HG02642 (cell line): Measurements from ENCODE around the gene RGS16.

Source experiments
- ATAC-seq: cut with Tn5 transposase; IDR thresholded peaks from one replicate; pipeline ENCODE4 v1.9.1; 2021; ENCODE audit warnings: mild to moderate bottlenecking; ENCODE audit not compliant: unreplicated experiment, poor library complexity

RGS16 gene

DNA sequence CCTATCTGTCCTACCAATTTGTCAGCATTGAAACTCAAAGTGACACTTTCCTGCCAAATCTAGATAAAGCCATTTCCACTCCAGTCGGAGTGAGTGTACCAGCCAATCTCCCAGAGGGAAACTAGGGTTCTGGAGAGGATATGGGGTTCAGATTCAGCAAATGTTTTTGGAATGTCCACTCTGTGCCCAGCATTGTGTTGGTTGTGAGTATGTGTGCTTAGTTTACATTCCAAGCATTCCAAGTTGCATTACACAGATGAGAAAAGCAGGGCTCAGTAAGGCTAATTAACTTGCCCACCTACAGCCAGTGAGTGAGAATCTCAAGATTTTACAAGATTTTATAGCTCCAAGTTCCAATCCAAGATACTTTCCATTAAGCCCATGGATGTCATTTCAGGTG is 26.4 kb upstream of the RGS16 start:
- ATAC-seq: no peak

DNA sequence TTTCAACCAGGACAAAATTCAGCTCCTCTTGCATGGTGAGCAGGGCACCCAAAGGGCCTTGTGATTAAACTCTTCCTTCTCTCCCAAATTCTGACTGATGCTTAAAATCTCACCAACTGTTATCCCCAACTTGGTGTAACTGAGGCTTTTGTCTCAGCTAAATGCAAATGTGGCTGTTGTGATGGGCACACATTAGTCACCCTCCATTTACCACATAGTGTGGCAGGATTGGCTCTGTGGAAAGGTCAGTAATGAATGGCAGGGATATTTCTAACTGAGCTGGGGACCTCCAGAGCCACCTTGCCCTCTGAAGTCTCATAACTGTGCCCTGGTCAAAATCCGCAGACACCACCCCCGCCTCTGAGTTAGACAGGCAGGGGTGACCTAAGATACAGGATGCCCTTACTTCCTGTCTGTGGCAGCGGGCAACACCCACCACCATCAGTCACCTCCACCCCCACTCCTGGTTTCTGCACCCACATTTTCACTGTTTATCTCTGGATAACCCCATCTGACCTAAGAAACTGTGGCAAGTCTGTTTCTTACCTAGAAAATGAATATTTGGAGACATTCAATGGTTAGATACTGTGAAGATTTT is 25.4 kb upstream of the RGS16 start:
- peak; percentile 60 for ATAC-seq

DNA sequence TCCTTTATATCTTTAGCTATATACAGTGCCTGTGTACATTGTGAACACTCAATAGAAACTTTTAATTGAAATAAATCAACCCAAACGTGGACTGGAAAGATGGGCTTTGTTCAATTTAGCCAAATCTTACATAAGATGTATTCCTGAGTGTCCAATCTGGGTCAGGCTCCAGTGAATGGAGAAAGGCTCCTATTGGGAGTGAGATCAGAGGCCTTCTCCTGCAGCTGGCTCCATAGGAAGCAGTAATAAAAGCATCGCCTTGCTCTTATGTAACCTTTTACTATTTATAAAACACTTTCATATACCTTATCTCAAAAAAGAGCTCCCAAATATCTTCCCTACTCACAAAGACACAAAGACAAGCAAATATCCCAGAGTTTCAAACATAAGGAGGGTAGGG is 24.9 kb upstream of the RGS16 start:
- no peak for ATAC-seq

DNA sequence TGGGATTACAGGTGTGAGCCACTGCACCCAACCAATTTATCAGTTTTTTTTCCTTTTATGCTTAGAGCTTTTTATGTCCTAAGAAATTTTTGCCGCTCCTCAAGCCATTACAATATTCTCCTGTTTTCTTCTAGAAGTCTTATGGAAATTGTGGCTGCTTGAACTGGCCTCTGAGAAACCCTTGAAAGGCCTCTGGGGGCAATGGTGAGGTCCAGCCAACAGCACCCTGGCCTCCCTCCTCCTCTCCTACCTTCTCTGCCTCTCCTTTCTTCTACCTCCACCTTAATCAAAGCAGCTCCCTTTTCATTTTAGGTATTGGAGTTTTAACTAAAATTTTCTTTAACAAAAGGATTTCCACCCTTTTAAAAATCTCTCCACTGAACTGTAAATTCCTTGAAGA is 24.5 kb upstream of the RGS16 start:
- no peak for ATAC-seq

DNA sequence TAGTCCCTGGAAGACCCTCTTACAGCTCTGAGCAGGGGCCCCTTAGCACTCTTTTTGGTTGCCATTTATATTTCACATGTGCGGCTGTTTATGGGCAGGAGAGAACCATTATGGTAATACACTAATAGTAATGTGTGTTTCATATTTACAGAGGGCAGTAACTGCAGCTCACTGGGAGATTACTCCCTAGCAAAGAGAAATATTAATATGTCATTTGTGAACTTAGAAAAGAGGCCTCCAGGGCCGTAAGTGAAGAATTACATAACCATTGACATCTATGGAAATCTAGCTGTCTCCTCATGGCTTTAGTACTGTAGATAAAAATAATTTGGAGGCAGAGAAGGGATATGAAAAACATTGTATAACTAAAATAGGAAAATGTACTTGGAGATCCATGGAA is 23.4 kb upstream of the RGS16 start:
- ATAC-seq: no peak

DNA sequence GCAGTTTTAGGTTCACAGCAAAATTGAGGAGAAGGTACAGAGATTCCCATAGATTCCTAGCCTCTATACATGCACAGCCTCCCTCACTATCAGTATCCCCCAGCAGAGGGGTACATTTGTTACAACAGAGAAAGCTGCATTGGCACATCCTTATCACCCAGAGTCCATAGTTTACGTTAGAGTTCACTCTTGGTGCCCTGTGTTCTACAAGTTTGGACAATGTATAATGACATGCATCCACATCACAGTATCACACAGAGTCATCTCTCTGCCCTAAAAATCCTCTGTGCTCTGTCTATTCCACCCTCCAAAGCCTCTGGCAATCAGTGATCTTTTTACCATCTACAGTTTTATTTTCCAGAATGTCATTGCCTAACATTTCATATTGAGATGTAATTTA is 22.3 kb upstream of the RGS16 start:
- no peak for ATAC-seq

DNA sequence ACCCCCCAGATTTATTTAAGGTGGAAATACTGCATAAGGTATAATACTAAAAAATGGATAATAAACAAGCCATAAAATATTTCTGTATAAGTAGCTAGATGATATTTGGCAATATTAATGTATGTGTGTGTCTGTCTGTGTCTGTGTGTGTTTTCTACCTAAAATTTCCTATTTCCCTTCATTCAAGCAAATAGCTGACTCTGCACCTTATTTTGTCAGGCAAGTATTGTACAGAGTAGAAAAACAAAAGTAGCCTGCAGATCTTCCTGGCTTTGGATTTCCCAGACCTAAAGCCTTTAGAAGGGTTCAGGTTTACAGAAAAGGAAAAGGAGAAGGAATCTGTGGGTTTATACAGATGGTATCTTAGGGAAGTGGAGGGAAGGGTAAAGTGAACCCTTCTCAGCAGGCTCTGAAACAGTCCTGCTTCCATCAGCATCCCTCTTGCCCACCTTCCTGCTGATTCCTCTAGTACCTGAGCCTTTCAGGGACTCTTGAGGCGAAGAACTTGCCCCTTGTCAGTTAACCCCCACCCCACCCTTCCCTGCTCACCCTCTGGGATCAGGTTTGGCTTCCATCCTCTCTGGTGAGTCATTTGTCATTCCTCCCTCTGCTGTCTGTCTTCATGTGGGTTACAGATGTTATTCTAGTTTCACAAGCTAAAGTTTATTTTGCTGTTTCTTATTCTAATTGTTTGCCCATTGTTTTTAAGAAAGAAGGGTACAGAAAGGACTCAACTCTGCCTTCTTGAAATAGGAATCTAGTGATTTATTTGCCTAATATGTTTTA is 21.7 kb upstream of the RGS16 start:
- no peak for ATAC-seq

DNA sequence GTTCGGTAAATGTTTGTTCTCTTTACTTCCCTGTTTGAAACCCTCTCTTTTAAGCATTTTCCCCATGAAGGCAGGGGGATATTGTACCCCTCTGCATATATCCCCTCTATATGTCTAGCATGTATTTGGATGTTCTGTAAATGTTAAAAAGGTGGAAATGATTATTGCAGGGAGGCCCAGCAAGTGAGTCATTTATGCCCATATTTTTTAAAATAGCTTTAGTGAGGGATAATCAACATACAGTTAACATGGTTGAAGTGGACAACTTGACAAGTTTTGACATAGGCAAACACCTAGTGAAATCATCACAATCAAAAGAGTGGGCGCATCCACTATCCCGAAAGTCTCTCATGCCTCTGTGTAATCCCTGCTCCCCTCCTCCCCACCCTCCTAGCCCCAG is 20.8 kb upstream of the RGS16 start:
- ATAC-seq: no peak

DNA sequence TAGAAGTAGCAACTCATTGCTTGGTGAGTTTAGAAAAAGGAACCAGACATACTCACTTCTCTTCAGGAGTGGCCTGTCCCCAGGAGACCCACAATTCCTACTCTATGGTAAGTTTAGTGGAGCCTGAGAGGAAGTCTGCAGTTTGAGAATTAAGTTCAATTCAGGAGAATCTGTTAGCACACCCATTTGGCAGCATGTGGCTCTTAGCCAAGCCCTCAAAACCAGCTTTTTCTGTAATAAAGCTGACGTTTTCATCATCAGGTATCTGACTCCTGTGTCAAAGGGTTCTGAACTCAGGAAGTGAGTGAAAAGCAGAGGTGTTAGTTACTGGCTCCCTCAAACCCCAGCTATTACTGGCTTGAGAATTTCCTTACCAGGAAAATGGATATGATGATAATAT is 20.4 kb upstream of the RGS16 start:
- ATAC-seq: no peak

DNA sequence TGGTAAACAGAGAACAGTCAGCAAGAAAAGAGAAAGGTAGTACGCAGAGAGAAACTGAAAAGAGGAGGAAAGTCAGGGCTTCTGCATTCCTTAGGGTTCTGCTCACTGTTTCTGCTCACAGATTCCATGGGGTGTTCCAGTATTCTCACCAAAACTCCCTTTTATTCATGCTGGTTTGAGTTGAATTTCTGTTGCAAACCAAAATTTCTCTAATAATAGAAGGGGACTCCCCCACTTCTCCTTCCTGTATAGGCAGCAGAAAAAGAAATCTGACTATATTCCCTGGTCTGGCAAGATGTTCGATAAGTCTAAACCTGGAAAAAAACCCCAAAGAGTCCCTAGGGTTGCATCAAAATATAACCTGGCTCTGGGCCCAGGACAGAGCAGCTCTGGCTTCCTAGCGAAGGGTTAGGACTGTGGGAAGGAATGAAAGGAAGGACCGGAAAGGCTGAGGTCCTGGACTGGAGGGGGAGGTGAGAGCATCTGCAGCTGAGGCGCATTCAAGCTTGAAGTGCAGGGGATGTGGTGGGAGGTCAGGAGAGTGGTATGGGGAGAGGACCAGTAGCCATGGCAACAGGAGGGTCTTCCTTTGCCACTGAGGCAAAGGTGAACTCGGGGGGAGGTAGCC is 18.8 kb upstream of the RGS16 start:
- peak; percentile 68 for ATAC-seq

DNA sequence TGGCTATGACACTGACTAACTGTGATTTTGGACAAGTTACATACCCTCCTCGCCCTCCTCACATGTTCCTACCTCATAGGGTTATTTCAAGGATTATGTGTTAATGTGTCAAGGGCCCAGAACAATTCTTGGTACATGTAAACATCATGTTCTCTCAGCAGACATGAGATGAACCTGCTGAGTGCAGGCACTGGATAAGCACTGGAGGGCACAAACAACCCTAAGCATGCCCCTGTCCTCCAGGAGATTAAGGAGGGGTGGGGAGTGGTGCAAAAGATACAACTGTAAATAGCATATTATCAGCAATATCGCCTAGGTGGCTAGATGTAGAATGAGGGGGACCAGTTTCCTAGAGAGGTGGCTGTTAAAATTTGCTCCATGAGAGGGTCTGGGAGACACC is 17.7 kb upstream of the RGS16 start:
- ATAC-seq: no peak

DNA sequence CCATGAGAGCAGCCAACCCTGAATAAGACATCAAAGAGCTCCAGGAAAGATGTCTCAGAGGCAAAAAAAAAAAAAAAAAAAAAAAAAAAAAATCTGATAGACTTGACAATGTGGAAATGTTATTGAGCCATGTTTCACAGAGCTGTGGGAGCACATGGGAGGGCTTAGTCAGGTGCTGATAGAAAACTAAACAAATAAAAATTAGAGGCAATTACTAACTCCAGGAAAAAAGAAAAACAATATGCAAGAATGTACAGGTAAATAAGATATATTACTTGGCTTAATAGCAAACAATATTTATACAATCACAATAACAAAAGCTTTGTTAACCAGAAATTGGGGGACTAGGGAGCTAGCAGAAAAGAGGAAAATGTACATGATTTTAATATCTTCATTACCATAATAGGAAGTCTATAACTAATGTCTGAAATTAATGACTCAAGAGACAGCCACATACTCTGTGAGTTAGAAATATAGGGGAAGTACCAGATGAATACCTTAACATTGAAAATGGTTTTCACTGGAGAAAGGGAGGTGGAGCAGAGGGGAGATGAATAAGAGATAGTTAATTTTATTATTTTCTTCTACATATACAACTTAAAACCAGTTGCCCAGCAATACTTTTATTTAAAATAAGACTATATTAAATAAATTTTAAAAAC is 16.9 kb upstream of the RGS16 start:
- ATAC-seq: no peak

DNA sequence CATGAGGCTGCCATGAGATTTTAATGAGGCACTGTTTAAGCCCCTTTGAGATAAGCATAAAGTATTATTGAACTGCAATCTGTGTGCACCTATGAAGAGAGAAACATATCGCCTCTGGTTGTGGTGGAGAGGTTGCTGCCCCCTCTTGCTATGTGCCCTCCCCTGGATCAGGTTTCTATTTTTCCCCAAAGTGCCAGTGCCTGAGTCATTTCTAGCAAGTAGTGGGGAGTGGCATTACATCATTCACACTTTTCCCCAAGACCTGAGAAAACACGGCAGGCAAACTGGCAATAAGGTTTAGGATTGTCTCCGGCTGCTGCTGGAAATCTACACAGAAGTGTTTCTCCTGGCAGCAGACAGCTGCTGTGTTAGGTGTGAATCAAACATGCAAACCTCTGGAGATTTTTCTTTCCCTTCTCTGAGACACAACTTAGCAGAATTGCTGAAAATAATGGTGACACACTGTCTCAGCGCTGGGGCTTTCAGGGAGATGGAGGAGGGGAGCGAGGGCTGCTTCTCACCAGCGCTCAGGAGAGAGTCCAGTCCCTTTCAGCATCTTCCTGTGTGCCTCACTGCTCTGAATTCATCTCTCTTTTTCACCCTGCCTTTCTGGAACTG is 13.7 kb upstream of the RGS16 start:
- no peak for ATAC-seq

DNA sequence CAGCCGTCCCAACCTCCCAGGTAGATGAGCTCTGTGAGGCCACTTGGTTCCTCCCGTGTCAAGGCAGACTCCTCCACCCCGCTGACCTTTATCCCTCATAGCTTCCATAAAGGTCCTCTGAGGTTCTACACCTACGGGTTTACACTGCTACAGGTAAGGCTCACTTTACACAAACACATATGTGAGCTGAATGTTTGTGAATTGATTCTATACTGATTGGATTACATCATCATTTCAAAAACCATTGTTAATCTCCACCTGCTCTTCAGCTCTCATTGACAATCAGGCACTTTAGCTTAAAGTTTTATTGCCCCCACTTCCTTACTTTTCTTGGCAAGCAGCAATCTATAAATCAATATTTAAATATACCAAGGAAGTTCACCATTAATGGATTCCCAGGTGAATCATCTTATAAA is 12.8 kb upstream of the RGS16 start:
- ATAC-seq: no peak

DNA sequence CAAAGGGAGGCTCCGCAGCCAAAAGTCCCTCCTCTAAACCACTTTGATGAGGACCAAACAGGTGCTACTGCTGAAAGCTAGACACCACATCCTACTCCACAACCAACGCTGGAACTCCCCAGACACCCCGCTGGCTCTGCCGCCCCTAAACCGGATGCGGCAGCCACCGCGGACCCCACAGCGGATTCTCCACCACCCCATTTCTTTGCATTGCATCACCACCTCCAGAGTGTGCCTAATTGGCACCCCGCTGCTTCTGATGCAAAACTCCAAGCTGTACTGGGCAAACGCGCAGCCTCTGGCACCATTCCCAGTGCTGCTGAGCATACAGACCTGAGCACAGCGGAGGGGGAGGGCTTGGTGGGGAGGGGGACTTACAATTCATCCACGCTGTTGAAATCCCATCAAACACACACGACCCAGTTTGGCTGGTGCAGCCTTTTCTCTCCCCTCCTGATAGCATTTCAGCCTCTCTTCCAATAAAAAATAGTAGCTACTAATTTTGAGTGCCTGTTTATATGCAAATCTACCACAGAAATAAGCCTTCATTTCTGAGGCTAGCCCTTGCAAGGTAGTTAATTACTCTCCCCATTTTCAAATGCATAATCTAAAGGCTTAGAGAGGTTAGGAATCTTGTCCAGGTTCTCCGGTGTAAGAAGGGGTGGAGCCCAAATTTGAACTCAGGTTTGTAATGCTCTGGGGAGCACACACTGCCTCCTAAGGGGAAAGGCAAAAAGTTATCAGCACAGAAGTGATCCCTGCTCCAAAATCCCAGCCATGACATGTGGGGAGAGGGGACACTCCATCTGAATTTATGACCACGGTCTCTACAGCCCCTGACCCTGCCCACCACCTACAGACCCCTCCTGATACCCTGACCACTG is 12.2 kb upstream of the RGS16 start:
- ATAC-seq: peak; percentile 67

DNA sequence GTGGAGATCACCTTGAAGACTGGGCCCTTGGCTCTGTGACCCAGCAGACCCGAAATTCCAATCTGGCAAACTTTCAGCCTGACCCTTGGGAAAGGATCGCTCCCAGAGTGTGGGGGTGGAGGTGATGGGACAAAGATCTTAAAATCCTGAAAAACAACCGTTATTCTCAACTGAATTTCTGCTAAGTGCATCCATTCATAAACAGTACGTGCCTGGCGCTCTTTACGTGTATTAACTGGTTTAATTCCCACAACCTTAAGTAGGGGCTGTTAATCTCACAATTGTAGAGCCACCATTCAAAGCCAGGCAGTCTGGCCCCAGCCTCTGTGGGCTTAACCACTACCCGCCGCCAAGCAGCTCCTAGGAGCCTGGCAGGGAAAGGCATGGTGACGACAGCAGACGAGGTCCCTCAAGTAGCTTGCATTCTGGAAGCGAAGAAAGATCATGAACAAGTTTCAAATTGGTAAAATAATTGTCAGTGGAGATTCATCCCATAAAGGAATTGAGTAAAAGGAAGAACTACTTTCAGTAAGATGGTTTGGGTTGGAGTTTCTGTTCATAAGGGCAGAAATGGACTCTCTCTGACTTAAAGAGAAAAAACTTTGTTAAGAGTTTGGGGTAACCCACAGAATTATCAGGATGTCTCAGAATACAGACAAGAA is 11.4 kb upstream of the RGS16 start:
- ATAC-seq: peak; percentile 14

DNA sequence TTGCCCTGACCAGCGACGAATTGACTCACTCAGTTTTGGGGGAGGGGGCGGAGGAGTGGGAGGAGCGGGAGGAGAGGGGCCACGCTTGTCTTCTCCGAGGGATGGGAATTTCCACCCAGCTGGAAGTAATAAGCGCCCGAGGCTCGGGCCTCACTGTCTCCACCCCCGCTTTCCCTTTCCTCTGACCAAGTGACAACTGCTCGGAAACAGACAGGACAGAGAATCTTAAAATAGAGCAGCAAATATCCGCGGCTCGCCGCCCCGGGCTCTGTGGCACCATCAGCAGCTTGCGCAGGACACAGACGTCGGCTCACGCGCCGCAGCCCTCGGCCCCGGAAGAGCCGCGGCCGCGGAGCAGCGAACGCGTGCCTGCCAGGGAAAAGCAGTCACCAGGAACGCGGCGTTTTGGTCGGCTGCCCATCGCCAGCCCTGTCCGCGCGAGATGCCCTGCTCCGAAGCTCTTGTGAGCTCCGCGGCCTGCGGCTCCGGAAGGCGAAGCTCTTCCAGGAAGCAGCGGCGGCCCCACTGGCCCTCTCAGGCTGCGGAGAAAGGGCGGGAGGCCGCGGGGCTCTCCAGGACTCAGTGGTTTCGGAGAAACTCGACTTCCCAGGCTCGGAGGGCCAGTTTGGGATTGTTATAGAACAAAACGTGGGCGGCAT is 10.7 kb upstream of the RGS16 start:
- ATAC-seq: peak; percentile 49

DNA sequence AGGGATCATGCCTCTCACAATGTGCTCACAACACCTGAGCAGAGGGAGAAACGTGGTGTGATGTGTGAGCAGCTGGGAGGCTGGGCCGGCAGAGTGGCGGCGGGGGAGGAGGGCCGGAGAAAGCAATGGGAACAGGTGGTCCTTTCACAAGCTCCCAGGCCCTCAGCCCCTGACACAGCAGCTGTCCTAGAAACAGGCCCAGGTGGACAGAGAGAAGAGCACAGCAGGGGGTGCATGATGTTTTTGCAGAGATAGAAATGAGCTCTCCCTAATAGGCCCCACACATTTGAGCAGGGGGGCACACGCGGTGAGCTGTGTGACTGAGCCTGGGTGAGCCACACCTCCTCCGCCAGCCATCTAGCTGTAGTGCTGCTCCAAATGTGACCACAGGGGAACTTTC is 7.6 kb upstream of the RGS16 start:
- no peak for ATAC-seq

DNA sequence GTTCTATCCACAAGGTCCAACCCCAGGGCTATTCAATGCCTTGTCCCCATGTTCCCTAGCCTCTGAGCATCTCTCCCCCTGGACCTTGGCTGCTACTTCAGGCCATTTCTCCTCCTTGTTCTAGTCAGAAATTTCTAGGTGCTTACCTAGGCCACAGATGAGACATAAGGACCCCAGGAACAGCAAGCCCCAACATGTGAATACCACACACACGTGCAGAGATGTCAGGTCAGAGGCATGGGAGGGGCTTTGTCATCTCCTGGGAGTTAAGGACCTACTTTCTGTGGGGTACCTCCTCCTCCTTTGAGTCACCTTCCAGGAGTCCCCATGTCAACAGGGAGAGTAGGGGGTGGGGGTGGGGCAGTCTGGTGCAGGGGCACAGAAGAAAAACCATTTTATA is 7.1 kb upstream of the RGS16 start:
- ATAC-seq: no peak
